ENCODE measurements around the gene EEA1.

DNA sequence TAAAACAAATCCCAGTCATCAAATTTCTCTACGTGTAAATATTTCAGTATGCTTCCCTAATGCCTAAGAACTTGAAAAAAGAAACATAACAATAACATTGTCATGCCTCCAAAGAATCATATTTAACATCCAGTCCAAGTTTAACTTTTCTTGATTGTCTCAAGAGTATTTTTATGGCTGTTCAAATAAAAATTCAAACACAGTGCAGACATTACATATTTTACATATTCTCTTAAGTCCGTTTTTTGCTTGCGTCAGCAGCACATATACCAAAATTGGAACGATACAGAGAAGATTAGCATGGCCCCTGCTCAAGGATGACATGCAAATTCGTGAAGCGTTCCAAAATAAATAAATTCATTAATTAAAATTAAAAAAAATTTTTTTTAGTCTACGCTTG is 23.3 kb upstream of the EEA1 start:
- TF ChIP-seq POLR2A (IDR thresholded peaks at IDR 0.05) (no peak), POLR2AphosphoS5 (IDR thresholded peaks at IDR 0.05) (no peak)
- TF ChIP-seq, protein P1, sequence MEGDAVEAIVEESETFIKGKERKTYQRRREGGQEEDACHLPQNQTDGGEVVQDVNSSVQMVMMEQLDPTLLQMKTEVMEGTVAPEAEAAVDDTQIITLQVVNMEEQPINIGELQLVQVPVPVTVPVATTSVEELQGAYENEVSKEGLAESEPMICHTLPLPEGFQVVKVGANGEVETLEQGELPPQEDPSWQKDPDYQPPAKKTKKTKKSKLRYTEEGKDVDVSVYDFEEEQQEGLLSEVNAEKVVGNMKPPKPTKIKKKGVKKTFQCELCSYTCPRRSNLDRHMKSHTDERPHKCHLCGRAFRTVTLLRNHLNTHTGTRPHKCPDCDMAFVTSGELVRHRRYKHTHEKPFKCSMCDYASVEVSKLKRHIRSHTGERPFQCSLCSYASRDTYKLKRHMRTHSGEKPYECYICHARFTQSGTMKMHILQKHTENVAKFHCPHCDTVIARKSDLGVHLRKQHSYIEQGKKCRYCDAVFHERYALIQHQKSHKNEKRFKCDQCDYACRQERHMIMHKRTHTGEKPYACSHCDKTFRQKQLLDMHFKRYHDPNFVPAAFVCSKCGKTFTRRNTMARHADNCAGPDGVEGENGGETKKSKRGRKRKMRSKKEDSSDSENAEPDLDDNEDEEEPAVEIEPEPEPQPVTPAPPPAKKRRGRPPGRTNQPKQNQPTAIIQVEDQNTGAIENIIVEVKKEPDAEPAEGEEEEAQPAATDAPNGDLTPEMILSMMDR (IDR thresholded peaks at IDR 0.05): no peak
